PC-9 (cell line): ENCODE results near the gene ZNF316. TPM values are rescaled to one million over a fixed set of nuclear protein-coding genes. Genes with fewer than 3 reads are reported as not detected.

Source experiments
- BruUV-seq: library from RNA; stranded (reverse); fragments of 400-500 nt; replicated peaks from 2 replicates; lab custom pipeline; 2021; lab: Mats Ljungman, UMichigan
- CTCF ChIA-PET: fragments of 300-600 bp; sonication (Branson Sonifier 250); formaldehyde crosslinking; loops from one replicate; lab custom pipeline; 2022; ENCODE audit warnings: antibody characterized with exemption; lab: Charles Lee
- POLR2A ChIA-PET: fragments of 300-600 bp; sonication (Branson Sonifier 250); formaldehyde crosslinking; loops from one replicate; lab custom pipeline; 2022; ENCODE audit warnings: antibody characterized with exemption; ENCODE audit not compliant: unreplicated experiment; lab: Charles Lee
- DNase-seq, 2 experiments: peaks; one replicate each; pipeline versions ENCODE4 v3.0.0 to v3.0.0-alpha.2; 2015 to 2022; ENCODE audit warnings: mixed read lengths in 1 of 2
- H2AFZ ChIP-seq: fragments of 200-600 bp; sonication (generic); 2 replicates; pipeline ENCODE4 v1.8.1; 2017; ENCODE audit warnings: antibody characterized with exemption
- H3F3A ChIP-seq: fragments of 200-600 bp; sonication (generic); 2 replicates; pipeline ENCODE4 v1.8.1; 2017; ENCODE audit warnings: antibody characterized with exemption, mild to moderate bottlenecking, low read depth; ENCODE audit not compliant: insufficient read depth
- H3K27ac ChIP-seq: fragments of 200-600 bp; sonication (generic); 2 replicates; pipeline ENCODE4 v1.6.1; 2016; ENCODE audit warnings: mixed run types
- H3K27me3 ChIP-seq: fragments of 200-600 bp; sonication (generic); 2 replicates; pipeline ENCODE4 v1.6.1; 2016; ENCODE audit warnings: low read depth, mixed run types; ENCODE audit not compliant: insufficient read depth
- H3K36me3 ChIP-seq: fragments of 200-600 bp; sonication (generic); 2 replicates; pipeline ENCODE4 v1.6.1; 2016; ENCODE audit warnings: low read depth, mixed run types
- H3K4me1 ChIP-seq: fragments of 200-600 bp; sonication (generic); replicated peaks from 2 replicates; pipeline ENCODE4 v1.6.1; 2016; ENCODE audit warnings: mixed run types; ENCODE audit not compliant: insufficient read depth
- H3K4me2 ChIP-seq: fragments of 200-600 bp; sonication (generic); 2 replicates; pipeline ENCODE4 v1.6.1; 2017; ENCODE audit warnings: mixed run types
- H3K4me3 ChIP-seq: fragments of 200-600 bp; sonication (generic); 2 replicates; pipeline ENCODE4 v1.6.1; 2016; ENCODE audit warnings: mixed run types
- H3K79me2 ChIP-seq: fragments of 200-600 bp; sonication (generic); 2 replicates; pipeline ENCODE4 v1.6.1; 2017; ENCODE audit warnings: low read depth, mixed run types
- H3K9me2 ChIP-seq: fragments of 200-600 bp; sonication (generic); 2 replicates; pipeline ENCODE4 v1.8.1; 2017; ENCODE audit warnings: mild to moderate bottlenecking; ENCODE audit not compliant: insufficient read depth
- H3K9me3 ChIP-seq: fragments of 200-600 bp; sonication (generic); 2 replicates; pipeline ENCODE4 v1.8.1; 2016; ENCODE audit warnings: low read depth; ENCODE audit not compliant: insufficient read depth
- H4K20me1 ChIP-seq: fragments of 200-600 bp; sonication (generic); 2 replicates; pipeline ENCODE4 v1.8.1; 2017; ENCODE audit not compliant: insufficient read depth
- CTCF ChIP-seq: fragments of 200-600 bp; sonication (generic); conservative IDR thresholded peaks from 2 replicates; pipeline ENCODE4 v1.6.1; 2017; ENCODE audit warnings: mixed run types, antibody characterized with exemption, mild to moderate bottlenecking, moderate library complexity
- EZH2 ChIP-seq: fragments of 200-600 bp; sonication (generic); IDR thresholded peaks from 2 replicates; pipeline ENCODE4 v1.8.0; 2017; ENCODE audit warnings: antibody characterized with exemption, low read depth
- intact Hi-C: fragments of 100-400 bp; cut with micrococcal nuclease; formaldehyde crosslinking; loops from one replicate; pipeline ENCODE4 v1.10.0; 2022; ENCODE audit not compliant: unreplicated experiment
- total RNA-seq: library from RNA; stranded (reverse); gene quantifications from 2 replicates; pipeline ENCODE4 v1.2.3, GENCODE V29; 2021

Gene ZNF316
- total RNA-seq, 1 experiment from 2014 or later, result 28.4 TPM

DNA sequence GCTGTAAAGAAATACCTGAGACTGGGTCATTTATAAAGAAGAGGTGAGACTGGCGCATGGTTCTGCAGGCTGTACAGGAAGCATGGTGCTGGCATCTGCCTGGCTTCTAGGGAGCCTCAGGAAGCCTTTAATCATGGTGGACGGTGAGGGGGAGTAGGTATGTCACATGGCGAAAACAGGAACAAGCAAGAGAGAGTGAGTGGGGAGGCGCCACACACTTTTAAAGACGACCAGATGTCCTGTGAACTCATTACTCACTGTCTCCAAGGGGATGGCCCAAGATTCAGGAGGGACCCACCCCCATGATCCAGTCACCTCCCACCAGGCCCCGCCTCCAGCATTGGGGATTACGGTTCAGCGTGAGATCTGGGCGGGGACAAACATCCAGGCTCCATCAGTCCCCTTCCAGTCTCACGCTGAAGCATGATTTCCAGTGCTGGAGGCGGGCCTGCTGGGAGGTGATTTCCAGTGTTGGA lies 3.2 kb downstream of the ZNF316 start:
- intact Hi-C loops, result no loop called here
- peaks cover 13% of the 10 kb centered on the region; the same call in 1 of the 2 replicates for H3K36me3 ChIP-seq
- H3F3A ChIP-seq, result peaks cover 8% of the 10 kb centered on the region; the same call in 1 of the 2 replicates
- peaks cover 20% of the 10 kb centered on the region for H3K4me1 ChIP-seq
- H3K9me3 ChIP-seq, result no peaks in the 10 kb centered on the region
- TF ChIP-seq EZH2 (no peak), CTCF (no peak)
- DNase-seq, result no peak
- H4K20me1 ChIP-seq, result 0 out of 2 replicates have a peak, but pooled peaks cover 4% of the 10 kb centered on the region
- H3K4me3 ChIP-seq, result no peak overlapping the region
- BruUV-seq, result no TSS peak
- H3K4me2 ChIP-seq, result no peak overlapping the region
- H3K9me2 ChIP-seq, result no peaks in the 10 kb centered on the region
- no peak overlapping the region for H3K27ac ChIP-seq
- H2AFZ ChIP-seq, result no peak overlapping the region
- H3K79me2 ChIP-seq, result peaks cover 32% of the 10 kb centered on the region
- H3K27me3 ChIP-seq, result no peaks in the 10 kb centered on the region
- CTCF ChIA-PET, result no interaction called here
- POLR2A ChIA-PET, result no interaction called here

GRCh38 chr7:6641305-6642035 lies 4.4 kb downstream of the ZNF316 start:
- CTCF ChIA-PET, result no interaction called here
- Histone ChIP-seq H4K20me1 (0 out of 2 replicates have a peak, but pooled peaks cover 4% of the 10 kb centered on the region), H3K4me2 (no peak overlapping the region), H3K9me3 (no peaks in the 10 kb centered on the region), H3K79me2 (peaks cover 28% of the 10 kb centered on the region), H3K27me3 (no peaks in the 10 kb centered on the region), H2AFZ (no peak overlapping the region), H3K36me3 (peaks cover 13% of the 10 kb centered on the region; the same call in 1 of the 2 replicates), H3K9me2 (no peaks in the 10 kb centered on the region), H3K4me1 (peaks cover 8% of the 10 kb centered on the region), H3F3A (no peaks in the 10 kb centered on the region), H3K4me3 (no peak overlapping the region), H3K27ac (no peak overlapping the region)
- no peak for DNase-seq
- POLR2A ChIA-PET, result interaction anchor here (0.5 to 0.8 kb wide), 2 partner anchors 506 to 762 kb away, joined by 5 to 15 read pairs; no protein-coding TSS in a partner anchor
- BruUV-seq, result no TSS peak
- intact Hi-C loops, result no loop called here
- TF ChIP-seq CTCF (no peak), EZH2 (no peak)

DNA sequence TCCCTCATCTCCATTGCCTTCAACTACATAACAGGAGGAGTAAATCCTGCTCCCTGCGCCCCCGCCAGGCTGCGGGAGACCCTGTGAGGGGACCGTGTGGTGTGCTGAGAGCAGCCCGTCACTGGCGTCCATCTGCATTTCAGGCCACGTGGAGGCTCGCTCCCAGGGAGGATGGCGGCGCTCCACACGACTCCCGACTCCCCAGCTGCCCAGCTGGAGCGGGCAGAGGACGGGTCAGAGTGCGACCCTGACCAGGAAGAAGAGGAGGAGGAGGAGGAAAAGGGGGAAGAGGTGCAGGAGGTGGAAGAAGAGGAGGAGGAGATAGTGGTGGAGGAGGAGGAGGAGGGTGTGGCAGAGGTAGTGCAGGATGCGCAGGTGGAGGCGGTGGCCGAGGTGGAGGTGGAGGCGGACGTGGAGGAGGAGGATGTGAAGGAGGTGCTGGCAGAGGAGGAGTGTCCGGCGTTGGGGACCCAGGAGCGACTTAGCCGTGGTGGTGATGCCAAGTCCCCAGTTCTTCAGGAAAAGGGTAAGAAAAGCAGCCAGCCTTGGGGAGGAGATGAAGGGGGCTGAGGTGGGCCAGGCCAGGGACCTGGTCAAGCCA lies 5.2 kb downstream of the ZNF316 start:
- POLR2A ChIA-PET, result no interaction called here
- BruUV-seq, result no TSS peak
- no peak overlapping the region for H2AFZ ChIP-seq
- H3K79me2 ChIP-seq, result peaks cover 23% of the 10 kb centered on the region
- peaks cover 7% of the 10 kb centered on the region; the same call in 1 of the 2 replicates for H3K4me1 ChIP-seq
- H3K9me3 ChIP-seq, result no peaks in the 10 kb centered on the region
- H4K20me1 ChIP-seq, result 0 out of 2 replicates have a peak, but pooled peaks cover 4% of the 10 kb centered on the region
- H3K4me2 ChIP-seq, result no peak overlapping the region
- H3F3A ChIP-seq, result no peaks in the 10 kb centered on the region
- H3K9me2 ChIP-seq, result no peaks in the 10 kb centered on the region
- H3K27ac ChIP-seq, result no peak overlapping the region
- H3K36me3 ChIP-seq, result peaks cover 13% of the 10 kb centered on the region; the same call in 1 of the 2 replicates
- no peaks in the 10 kb centered on the region for H3K27me3 ChIP-seq
- intact Hi-C loops, result no loop called here
- H3K4me3 ChIP-seq, result no peak overlapping the region
- CTCF ChIA-PET, result no interaction called here
- no peak for TF ChIP-seq EZH2
- no peak for TF ChIP-seq CTCF
- no peak for DNase-seq
